Suppressor macrophage treated with lipopolysaccharide for 4 hours (primary cell): Measurements from ENCODE around the gene DCTN1.
A peak's percentile ranks its signal among the peaks of the same experiment; 100 is the strongest.
"Not testable (repeated sequence)": the region's sequence is repeated elsewhere in the genome, so short reads cannot be mapped to it uniquely, and the experiment has no call there.

Experiments used
- DNase-seq: peaks from one replicate; pipeline ENCODE4 v3.0.0-alpha.2; 2020

The DCTN1 gene

GRCh38 chr2:74379851-74380789, at the start of gene DCTN1:
DCTN1 (minus strand) TSS chr2:74380311; CDS start chr2:74380037, 274 bp downstream.
- DNase-seq: peak; percentile 5

GRCh38 chr2:74428675-74429074, 48.6 kb upstream of the DCTN1 start:
- no peak for DNase-seq

- no peak for DNase-seq
Measured at GRCh38 chr2:74427551-74427950, 47.4 kb upstream of the DCTN1 start.

- no peak for DNase-seq
Measured at GRCh38 chr2:74426181-74426758, 46.2 kb upstream of the DCTN1 start.

- no peak for DNase-seq
Measured at GRCh38 chr2:74425523-74425922, 45.4 kb upstream of the DCTN1 start.

GRCh38 chr2:74424995-74425406, 44.9 kb upstream of the DCTN1 start:
- no peak for DNase-seq

GRCh38 chr2:74424139-74424992, 44.3 kb upstream of the DCTN1 start:
- DNase-seq: no peak

- DNase-seq: no peak
Measured at GRCh38 chr2:74423231-74424095, 43.4 kb upstream of the DCTN1 start.

GRCh38 chr2:74421221-74421870, 41.2 kb upstream of the DCTN1 start, which contains the start of the genes C2orf81 and WDR54:
C2orf81 (minus strand) TSS chr2:74421619; CDS start chr2:74421560, 59 bp downstream.
WDR54 (plus strand) TSS chr2:74421730; CDS start chr2:74422154, 424 bp downstream.
- DNase-seq: peak; percentile 78

GRCh38 chr2:74420443-74421103, 40.5 kb upstream of the DCTN1 start:
- not testable (repeated sequence) for DNase-seq

GRCh38 chr2:74420006-74420405, 39.9 kb upstream of the DCTN1 start:
- DNase-seq: no peak

GRCh38 chr2:74419345-74419744, 39.2 kb upstream of the DCTN1 start:
- peak; percentile 51 for DNase-seq

- DNase-seq: no peak
Measured at GRCh38 chr2:74418312-74418711, 38.2 kb upstream of the DCTN1 start.

- DNase-seq: no peak
Measured at GRCh38 chr2:74417763-74418162, 37.7 kb upstream of the DCTN1 start.

- DNase-seq: no peak
Measured at GRCh38 chr2:74417197-74417596, 37.1 kb upstream of the DCTN1 start.

GRCh38 chr2:74416778-74417177, 36.7 kb upstream of the DCTN1 start:
- no peak for DNase-seq

GRCh38 chr2:74415762-74416395, 35.8 kb upstream of the DCTN1 start:
- DNase-seq: no peak

GRCh38 chr2:74414881-74415761, 35.0 kb upstream of the DCTN1 start:
- DNase-seq: peak; percentile 21

GRCh38 chr2:74414441-74414840, 34.3 kb upstream of the DCTN1 start:
- no peak for DNase-seq
